ENCODE data around the gene USP21. TPM values are rescaled to one million over a fixed set of nuclear protein-coding genes. Genes with fewer than 3 reads are reported as not detected.

Gene USP21
- total and polyA plus RNA-seq, 11 donors: 12.3 to 20.0 (median 14.1) TPM

DNA sequence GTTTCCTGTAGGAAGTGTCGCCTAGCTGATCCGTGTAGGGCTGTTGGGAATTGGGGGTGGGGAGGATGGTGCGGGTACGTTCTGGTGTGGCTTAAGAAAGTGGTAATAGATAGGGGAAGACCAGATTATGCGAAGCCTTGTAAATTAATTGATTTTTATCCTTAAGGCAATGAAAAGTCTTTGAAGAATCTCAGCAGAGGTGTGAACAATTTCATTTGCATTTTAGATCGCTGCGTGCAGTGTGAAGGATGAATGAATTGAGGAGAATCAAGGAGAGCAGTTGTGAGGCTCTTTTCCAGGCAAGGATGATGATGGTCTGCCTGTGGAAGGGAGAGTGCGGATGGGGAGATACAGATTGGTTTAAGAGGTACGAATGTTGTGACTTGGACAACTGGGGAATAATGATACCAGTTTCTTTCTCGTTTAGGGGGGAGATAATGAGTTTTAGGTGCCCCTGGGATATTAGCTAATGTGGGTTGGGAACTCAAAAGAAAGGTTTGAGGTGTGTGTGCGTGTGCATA is 26.0 kb upstream of the USP21 start:
- Histone ChIP-seq H3K27ac (peak overlapping the region; percentile 87 to 99 (median 97)), H3K9me3 (no peaks in the 10 kb centered on the region), H3K4me1 (peaks cover 5 to 73% (median 39%) of the 10 kb centered on the region in 12 donors), H3K27me3 (no peaks in the 10 kb centered on the region), H3K36me3 (peaks cover 0 to 24% (median 19%) of the 10 kb centered on the region in 9 donors), H3K4me3 (peak overlapping the region; percentile 42 to 92 (median 71))
- no peak for DNase-seq
- WGBS, 4 donors: 5 to 6% (median 5%) methylated on average over 11 of the region's 11 CpGs
- TF ChIP-seq, protein P1, sequence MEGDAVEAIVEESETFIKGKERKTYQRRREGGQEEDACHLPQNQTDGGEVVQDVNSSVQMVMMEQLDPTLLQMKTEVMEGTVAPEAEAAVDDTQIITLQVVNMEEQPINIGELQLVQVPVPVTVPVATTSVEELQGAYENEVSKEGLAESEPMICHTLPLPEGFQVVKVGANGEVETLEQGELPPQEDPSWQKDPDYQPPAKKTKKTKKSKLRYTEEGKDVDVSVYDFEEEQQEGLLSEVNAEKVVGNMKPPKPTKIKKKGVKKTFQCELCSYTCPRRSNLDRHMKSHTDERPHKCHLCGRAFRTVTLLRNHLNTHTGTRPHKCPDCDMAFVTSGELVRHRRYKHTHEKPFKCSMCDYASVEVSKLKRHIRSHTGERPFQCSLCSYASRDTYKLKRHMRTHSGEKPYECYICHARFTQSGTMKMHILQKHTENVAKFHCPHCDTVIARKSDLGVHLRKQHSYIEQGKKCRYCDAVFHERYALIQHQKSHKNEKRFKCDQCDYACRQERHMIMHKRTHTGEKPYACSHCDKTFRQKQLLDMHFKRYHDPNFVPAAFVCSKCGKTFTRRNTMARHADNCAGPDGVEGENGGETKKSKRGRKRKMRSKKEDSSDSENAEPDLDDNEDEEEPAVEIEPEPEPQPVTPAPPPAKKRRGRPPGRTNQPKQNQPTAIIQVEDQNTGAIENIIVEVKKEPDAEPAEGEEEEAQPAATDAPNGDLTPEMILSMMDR (IDR thresholded peaks at IDR 0.05): no peak
- TF ChIP-seq POLR2A (IDR thresholded peaks at IDR 0.05): no peak
- no peak for ATAC-seq
- intact Hi-C loops (cut with DNase I): loop anchor here in 7 of 10 donors (1.0 to 10.0 kb wide), 5 partner anchors 14 to 138 kb away; partner anchors contain the start of genes USF1 (in 3 of the 7), NIT1 (in 2 of the 7), PFDN2 (in 2 of the 7) and UFC1 (in 1 of the 7)

DNA sequence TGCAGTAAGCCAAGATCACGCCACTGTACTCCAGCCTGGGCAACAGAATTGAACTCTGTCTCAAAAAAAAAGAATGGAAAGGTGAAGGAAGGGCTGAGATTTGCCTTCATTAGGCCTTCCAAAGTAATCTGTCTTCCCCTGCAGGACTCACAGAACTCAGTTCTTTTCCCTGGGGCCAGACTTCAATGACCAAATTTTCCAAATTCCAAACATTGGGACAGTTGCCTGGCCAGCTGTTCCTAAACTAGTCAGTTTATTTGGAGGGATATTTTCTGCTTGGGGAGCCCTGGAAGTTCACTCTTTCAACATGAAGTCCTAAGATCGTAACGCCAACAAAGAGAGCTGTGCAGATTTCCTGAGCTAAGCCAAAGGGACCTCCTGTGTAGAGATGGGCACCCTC is 21.4 kb upstream of the USP21 start:
- intact Hi-C loops (cut with DNase I): loop anchor here in 7 of 10 donors (5.0 to 10.0 kb wide), 3 partner anchors 93 to 143 kb away; partner anchors contain the start of gene USF1 (in 3 of the 7)
- H3K4me3 ChIP-seq: no peak overlapping the region
- no peak for DNase-seq
- TF ChIP-seq, protein P1 (IDR thresholded peaks at IDR 0.05): no peak
- no peak for TF ChIP-seq POLR2A (IDR thresholded peaks at IDR 0.05)
- H3K9me3 ChIP-seq: no peaks in the 10 kb centered on the region
- peak overlapping the region in 5 of 12 donors; percentile 12 to 51 (median 30) for H3K27ac ChIP-seq
- ATAC-seq: no peak
- 61 to 76% (median 70%) methylated on average over 3 of the region's 3 CpGs for WGBS, 4 donors
- H3K4me1 ChIP-seq: peaks cover 5 to 49% (median 12%) of the 10 kb centered on the region in 12 donors
- H3K36me3 ChIP-seq: no peaks in the 10 kb centered on the region
- no peaks in the 10 kb centered on the region for H3K27me3 ChIP-seq

DNA sequence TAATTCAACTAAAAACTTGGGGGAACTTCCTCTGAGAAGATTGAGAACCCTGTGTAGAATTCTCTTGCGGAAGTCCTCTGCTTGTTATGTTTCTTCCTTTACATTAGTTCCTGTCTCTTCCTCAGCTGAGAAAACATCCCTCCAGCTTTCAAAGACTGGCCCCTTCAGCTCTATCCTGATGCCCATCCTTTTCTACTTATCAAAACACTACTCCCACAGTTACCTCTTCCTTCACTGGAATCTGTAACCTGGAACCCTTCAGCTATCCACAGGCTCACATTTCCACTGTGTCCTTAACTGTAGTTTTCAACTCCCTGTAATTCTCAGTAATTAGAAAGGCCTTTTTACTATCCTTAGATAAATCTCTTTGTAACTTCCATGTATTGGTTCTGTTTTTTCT is 20.9 kb upstream of the USP21 start:
- intact Hi-C loops (cut with DNase I): loop anchor here in 7 of 10 donors (5.0 to 10.0 kb wide), 3 partner anchors 94 to 144 kb away; partner anchors contain the start of gene USF1 (in 3 of the 7)
- H3K36me3 ChIP-seq: no peaks in the 10 kb centered on the region
- WGBS, 4 donors: 69 to 88% (median 70%) methylated on average over 1 of the region's 1 CpG
- peak overlapping the region in 5 of 12 donors; percentile 12 to 51 (median 30) for H3K27ac ChIP-seq
- DNase-seq (no peak), ATAC-seq (no peak)
- TF ChIP-seq POLR2A (IDR thresholded peaks at IDR 0.05): no peak
- TF ChIP-seq, protein P1 (IDR thresholded peaks at IDR 0.05): no peak
- no peaks in the 10 kb centered on the region for H3K9me3 ChIP-seq
- no peak overlapping the region for H3K4me3 ChIP-seq
- H3K27me3 ChIP-seq: no peaks in the 10 kb centered on the region
- H3K4me1 ChIP-seq: peaks cover 5 to 47% (median 11%) of the 10 kb centered on the region in 12 donors

DNA sequence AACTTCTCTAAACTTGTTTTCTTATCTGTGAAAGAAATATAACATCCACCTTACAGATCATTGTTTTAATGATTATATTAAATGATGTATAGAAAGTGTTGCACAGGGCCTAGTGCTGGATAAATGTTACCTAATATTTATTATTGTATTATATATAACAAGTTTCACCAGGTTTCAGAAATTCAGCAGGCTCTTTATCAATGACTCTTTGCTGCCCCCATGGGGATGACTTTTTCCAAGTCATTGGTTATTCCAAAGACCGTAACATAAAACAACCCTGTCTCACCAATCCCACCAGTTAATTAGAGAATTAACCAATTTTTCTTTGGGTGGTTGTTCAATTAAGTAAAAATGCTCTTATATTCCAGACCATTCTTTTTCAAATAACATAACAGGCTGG is 19.5 kb upstream of the USP21 start:
- no peak overlapping the region for H3K4me3 ChIP-seq
- intact Hi-C loops (cut with DNase I): loop anchor here in 7 of 10 donors (5.0 to 10.0 kb wide), 4 partner anchors 95 to 465 kb away; partner anchors contain the start of gene USF1 (in 3 of the 7)
- no peaks in the 10 kb centered on the region for H3K36me3 ChIP-seq
- peak in 1 of 4 donors; percentile 49 for ATAC-seq
- no peaks in the 10 kb centered on the region for H3K27me3 ChIP-seq
- H3K9me3 ChIP-seq: no peaks in the 10 kb centered on the region
- H3K4me1 ChIP-seq: peaks cover 0 to 33% (median 0%) of the 10 kb centered on the region in 12 donors
- no peak overlapping the region for H3K27ac ChIP-seq
- TF ChIP-seq, protein P1 (IDR thresholded peaks at IDR 0.05): peak in 11 of 12 donors; percentile 20 to 65 (median 52)
- TF ChIP-seq POLR2A (IDR thresholded peaks at IDR 0.05): no peak
- 37 to 50% (median 43%) methylated on average over 1 of the region's 1 CpG for WGBS, 4 donors
- peak in 1 of 5 donors; percentile 39 for DNase-seq

All from heart left ventricle (tissue), 16 donors.